GM19043 (cell line): Measurements from ENCODE around the gene PIK3R1.

Experiments
- ATAC-seq: cut with Tn5 transposase; IDR thresholded peaks from one replicate; pipeline ENCODE4 v1.9.1; 2021; ENCODE audit warnings: low read depth; ENCODE audit not compliant: unreplicated experiment

The PIK3R1 gene

DNA sequence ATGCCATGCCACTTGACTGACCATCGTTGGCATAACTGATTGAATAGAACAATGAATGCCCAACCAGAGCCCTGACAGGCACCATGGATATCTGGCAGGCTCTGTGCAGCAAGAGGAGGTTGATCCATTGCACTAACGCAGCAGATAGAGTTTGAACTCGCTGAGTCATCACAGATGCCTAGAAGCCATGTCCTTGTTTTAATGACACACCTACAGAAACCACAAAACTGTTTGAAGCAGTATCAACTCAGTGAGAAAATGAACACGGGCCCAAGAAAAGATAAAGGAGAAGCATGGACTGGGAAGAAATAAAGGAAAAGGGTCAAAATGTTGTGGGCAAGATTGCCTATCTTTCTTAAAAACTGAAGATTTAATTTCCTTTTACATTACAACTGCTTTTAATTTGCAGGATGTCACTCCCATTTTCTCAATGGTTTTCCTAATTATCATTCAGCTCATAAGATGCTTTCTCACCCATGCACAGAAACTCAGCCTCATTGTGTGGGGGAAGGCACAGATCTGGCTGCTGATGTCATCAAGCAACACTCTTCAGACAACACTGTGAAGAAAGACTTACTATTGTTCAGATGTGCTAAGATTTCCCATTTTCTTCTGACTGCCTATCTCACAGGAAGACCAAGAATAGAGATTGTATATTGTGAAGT, 129.0 kb downstream of the PIK3R1 start:
- no peak for ATAC-seq

DNA sequence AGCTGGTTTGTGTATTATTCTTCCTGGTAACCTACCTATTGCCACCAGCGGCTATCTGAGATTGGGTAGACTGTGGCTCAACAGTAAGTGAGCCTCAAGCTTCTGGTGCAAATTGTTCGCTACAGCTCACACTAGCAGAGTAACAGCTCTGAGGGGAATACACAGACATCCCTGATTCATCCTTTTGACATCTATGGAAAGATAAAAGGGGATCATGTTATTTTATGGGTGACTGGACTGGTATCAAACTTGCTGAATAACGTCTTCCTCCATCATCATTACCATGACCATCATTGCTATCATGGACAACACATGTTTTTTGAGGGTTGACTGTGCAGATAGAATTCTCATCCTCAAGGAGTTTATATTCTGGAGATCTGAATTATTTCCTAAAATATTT, 129.6 kb downstream of the PIK3R1 start:
- no peak for ATAC-seq

- no peak for ATAC-seq
Observed at GRCh38 chr5:68345582-68345981, 130.0 kb downstream of the PIK3R1 start.

- no peak for ATAC-seq
Observed at GRCh38 chr5:68347536-68347935, 132.0 kb downstream of the PIK3R1 start.

- no peak for ATAC-seq
Observed at GRCh38 chr5:68348447-68349222, 133.1 kb downstream of the PIK3R1 start.

DNA sequence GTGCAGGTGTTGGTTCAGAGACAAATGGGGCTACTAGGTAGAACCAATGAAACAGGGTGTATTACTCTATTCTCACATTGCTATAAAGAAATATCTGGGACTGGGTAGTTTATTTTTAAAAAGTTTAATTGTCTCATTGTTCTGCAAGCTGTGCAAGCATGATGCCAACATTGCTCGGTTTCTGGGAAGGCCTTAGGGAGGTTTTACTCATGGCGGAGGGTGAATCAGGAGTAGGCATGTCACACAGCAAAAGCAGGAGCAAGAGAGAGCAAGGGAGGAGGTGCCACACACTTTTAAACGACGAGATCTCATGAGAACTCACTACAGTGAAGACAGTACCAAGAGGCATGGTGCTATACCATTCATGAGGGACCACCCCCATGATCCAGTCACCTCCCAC, 134.6 kb downstream of the PIK3R1 start:
- ATAC-seq: no peak
